GM23338 (cell line): ENCODE measurements around the gene CYP4B1.

Experiments used
- CREB1 ChIP-seq: fragments of 250-450 bp; sonication (Bioruptor Pico); IDR thresholded peaks from 2 replicates; pipeline ENCODE4 v1.5.0; 2020; ENCODE audit warnings: low read depth, mild to moderate bottlenecking, moderate library complexity
- EZH2 ChIP-seq: fragments of 200-600 bp; sonication (generic); IDR thresholded peaks from one replicate; pipeline ENCODE4 v1.8.0; 2017; ENCODE audit warnings: antibody characterized with exemption, mild to moderate bottlenecking, low read depth; ENCODE audit not compliant: unreplicated experiment
- EZH2phosphoT487 ChIP-seq: fragments of 200-600 bp; sonication (generic); IDR thresholded peaks from one replicate; pipeline ENCODE4 v1.8.1; 2018; ENCODE audit warnings: antibody characterized with exemption; ENCODE audit not compliant: unreplicated experiment
- JUNB ChIP-seq: IDR thresholded peaks from one replicate; pipeline ENCODE4 v1.6.1; 2016; ENCODE audit warnings: antibody characterized with exemption; ENCODE audit not compliant: unreplicated experiment
- NANOG ChIP-seq: IDR thresholded peaks from 2 replicates; pipeline ENCODE4 v1.6.1; 2016; ENCODE audit warnings: antibody characterized with exemption, borderline replicate concordance
- POLR2AphosphoS5 ChIP-seq: IDR thresholded peaks from 2 replicates; pipeline ENCODE4 v1.6.1; 2016; ENCODE audit warnings: antibody characterized with exemption, low read depth
- REST ChIP-seq: IDR thresholded peaks from one replicate; pipeline ENCODE4 v1.6.1; 2018; ENCODE audit warnings: antibody characterized with exemption; ENCODE audit not compliant: unreplicated experiment
- STAT1 ChIP-seq: IDR thresholded peaks from one replicate; pipeline ENCODE4 v1.6.1; 2016; ENCODE audit warnings: antibody characterized with exemption; ENCODE audit not compliant: unreplicated experiment
- ZNF331 ChIP-seq: fragments of 250-450 bp; sonication (Bioruptor Pico); IDR thresholded peaks from 2 replicates; pipeline ENCODE4 v1.5.0; 2020; ENCODE audit warnings: low read depth, mild to moderate bottlenecking, moderate library complexity
- TF ChIP-seq, protein P1 (sequence below), 2 experiments: fragments of 200-600 bp in 1 of 2; sonication (generic) in 1 of 2; conservative IDR thresholded peaks; 2 replicates each; pipeline versions ENCODE4 v1.5.1 to v1.6.1; 2016 to 2017; ENCODE audit warnings: antibody characterized with exemption in 2 of 2, low read depth in 2 of 2, mild to moderate bottlenecking in 2 of 2, moderate library complexity in 1 of 2
- TF ChIP-seq, protein P2 (sequence below): IDR thresholded peaks from 2 replicates; pipeline ENCODE4 v1.6.1; 2016; ENCODE audit warnings: antibody characterized with exemption

GRCh38 chr1:46809904-46810303, 11.1 kb downstream of the CYP4B1 start:
- TF ChIP-seq, protein P1, sequence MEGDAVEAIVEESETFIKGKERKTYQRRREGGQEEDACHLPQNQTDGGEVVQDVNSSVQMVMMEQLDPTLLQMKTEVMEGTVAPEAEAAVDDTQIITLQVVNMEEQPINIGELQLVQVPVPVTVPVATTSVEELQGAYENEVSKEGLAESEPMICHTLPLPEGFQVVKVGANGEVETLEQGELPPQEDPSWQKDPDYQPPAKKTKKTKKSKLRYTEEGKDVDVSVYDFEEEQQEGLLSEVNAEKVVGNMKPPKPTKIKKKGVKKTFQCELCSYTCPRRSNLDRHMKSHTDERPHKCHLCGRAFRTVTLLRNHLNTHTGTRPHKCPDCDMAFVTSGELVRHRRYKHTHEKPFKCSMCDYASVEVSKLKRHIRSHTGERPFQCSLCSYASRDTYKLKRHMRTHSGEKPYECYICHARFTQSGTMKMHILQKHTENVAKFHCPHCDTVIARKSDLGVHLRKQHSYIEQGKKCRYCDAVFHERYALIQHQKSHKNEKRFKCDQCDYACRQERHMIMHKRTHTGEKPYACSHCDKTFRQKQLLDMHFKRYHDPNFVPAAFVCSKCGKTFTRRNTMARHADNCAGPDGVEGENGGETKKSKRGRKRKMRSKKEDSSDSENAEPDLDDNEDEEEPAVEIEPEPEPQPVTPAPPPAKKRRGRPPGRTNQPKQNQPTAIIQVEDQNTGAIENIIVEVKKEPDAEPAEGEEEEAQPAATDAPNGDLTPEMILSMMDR (conservative IDR thresholded peaks at IDR 0.05; ENCODE audit: low read depth in 2 of 2): no peak
- TF ChIP-seq POLR2AphosphoS5 (no peak), STAT1 (no peak), REST (no peak), NANOG (no peak), EZH2 (no peak), ZNF331 (CRISPR knock-in tag) (no peak), CREB1 (no peak), EZH2phosphoT487 (no peak), JUNB (no peak)
- TF ChIP-seq, protein P2, sequence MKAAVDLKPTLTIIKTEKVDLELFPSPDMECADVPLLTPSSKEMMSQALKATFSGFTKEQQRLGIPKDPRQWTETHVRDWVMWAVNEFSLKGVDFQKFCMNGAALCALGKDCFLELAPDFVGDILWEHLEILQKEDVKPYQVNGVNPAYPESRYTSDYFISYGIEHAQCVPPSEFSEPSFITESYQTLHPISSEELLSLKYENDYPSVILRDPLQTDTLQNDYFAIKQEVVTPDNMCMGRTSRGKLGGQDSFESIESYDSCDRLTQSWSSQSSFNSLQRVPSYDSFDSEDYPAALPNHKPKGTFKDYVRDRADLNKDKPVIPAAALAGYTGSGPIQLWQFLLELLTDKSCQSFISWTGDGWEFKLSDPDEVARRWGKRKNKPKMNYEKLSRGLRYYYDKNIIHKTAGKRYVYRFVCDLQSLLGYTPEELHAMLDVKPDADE: no peak
